CD4-positive, alpha-beta T cell (primary cell): ENCODE measurements around the gene GTSE1. TPM values are rescaled to one million over a fixed set of nuclear protein-coding genes. Genes with fewer than 3 reads are reported as not detected.

Source experiments
- ATAC-seq: fragments of 200-7000 bp; cut with Tn5 transposase; one replicate; pipeline ENCODE4 v1.10.0; 2022; ENCODE audit warnings: mild to moderate bottlenecking; ENCODE audit not compliant: poor library complexity
- CTCF ChIA-PET: fragments of 350-600 bp; sonication (Branson Sonifier 250); formaldehyde crosslinking; loops from one replicate; lab custom pipeline; 2021; ENCODE audit warnings: antibody characterized with exemption, inconsistent platforms; lab: Charles Lee
- POLR2A ChIA-PET: fragments of 350-600 bp; sonication (Branson Sonifier 250); formaldehyde crosslinking; loops from one replicate; lab custom pipeline; 2021; ENCODE audit warnings: antibody characterized with exemption, inconsistent platforms; lab: Charles Lee
- DNase-seq, 14 experiments: peaks; one replicate each; pipeline ENCODE4 v3.0.0-alpha.2; 2013 to 2020; ENCODE audit warnings: mixed read lengths in 2 of 14
- H3K27ac ChIP-seq, 2 donors: one replicate each; pipeline versions ENCODE4 v1.5.1 to v1.7.0; 2013; ENCODE audit warnings: low read length in 2 of 2, low read depth in 1 of 2, mild to moderate bottlenecking in 1 of 2
- H3K27me3 ChIP-seq, 2 experiments: 1 replicate in 1 of 2; 2 replicates in 1 of 2; pipeline versions ENCODE4 v1.6.1 to v1.7.0; 2013; ENCODE audit warnings: low read length in 2 of 2, control low read depth in 1 of 2, mild to moderate bottlenecking in 1 of 2, moderate library complexity in 1 of 2; ENCODE audit not compliant: insufficient read depth in 2 of 2, control insufficient read depth in 1 of 2
- H3K36me3 ChIP-seq: one replicate; pipeline ENCODE4 v1.6.1; 2013; ENCODE audit warnings: low read length, control low read depth; ENCODE audit not compliant: insufficient read depth
- H3K4me1 ChIP-seq: one replicate; pipeline ENCODE4 v1.6.1; 2013; ENCODE audit warnings: low read length, control low read depth; ENCODE audit not compliant: insufficient read depth
- H3K4me3 ChIP-seq: one replicate; pipeline ENCODE4 v1.5.1; 2013; ENCODE audit warnings: mild to moderate bottlenecking, low read length, moderate library complexity
- H3K9me3 ChIP-seq, 2 experiments: 1 replicate in 1 of 2; 2 replicates in 1 of 2; pipeline versions ENCODE4 v1.6.1 to v1.7.0; 2013; ENCODE audit warnings: low read length in 2 of 2, mild to moderate bottlenecking in 2 of 2, control low read depth in 1 of 2, moderate library complexity in 1 of 2; ENCODE audit not compliant: control insufficient read depth in 1 of 2, insufficient read depth in 1 of 2
- H3K27ac Mint-ChIP-seq: one replicate; pipeline ENCODE4 v1.8.0; 2020; ENCODE audit warnings: mixed read lengths
- H3K27me3 Mint-ChIP-seq: one replicate; pipeline ENCODE4 v1.8.0; 2021; ENCODE audit warnings: mixed read lengths
- H3K36me3 Mint-ChIP-seq: one replicate; pipeline ENCODE4 v1.8.0; 2021; ENCODE audit warnings: low read depth, mixed read lengths
- H3K4me1 Mint-ChIP-seq: one replicate; pipeline ENCODE4 v1.8.0; 2021; ENCODE audit warnings: low read depth, mixed read lengths
- H3K4me3 Mint-ChIP-seq: one replicate; pipeline ENCODE4 v1.8.0; 2020; ENCODE audit warnings: mild to moderate bottlenecking, mixed read lengths
- H3K9me3 Mint-ChIP-seq: one replicate; pipeline ENCODE4 v1.8.0; 2020; ENCODE audit warnings: mixed read lengths
- CTCF ChIP-seq: fragments of 200-600 bp; IDR thresholded peaks from one replicate; pipeline ENCODE4 v1.8.0; 2022; ENCODE audit warnings: antibody characterized with exemption, mild to moderate bottlenecking
- intact Hi-C, 2 experiments: fragments of 100-400 bp; cut with DNase I in 1 of 2; cut with micrococcal nuclease in 1 of 2; formaldehyde crosslinking; loops; one replicate each; pipeline versions ENCODE4 v1.15.1 to v1.9.0; 2023 to 2025; cut with DNase I, micrococcal nuclease
- total RNA-seq, 174 experiments: library from RNA in 2 of 174; stranded (reverse) in 2 of 174; gene quantifications; one replicate each; pipeline ENCODE4 v1.2.3 and lab custom pipeline; 2021 to 2026

The GTSE1 gene
- total RNA-seq, 2 experiments from 2014 or later: 0.14 to 0.89 TPM

GRCh38 chr22:46286941-46287872 lies 9.5 kb upstream of the GTSE1 start:
- no peaks in the 10 kb centered on the region for H3K9me3 Mint-ChIP-seq
- ATAC-seq (no peak), DNase-seq (no peak)
- peaks cover 9% of the 10 kb centered on the region for H3K36me3 Mint-ChIP-seq
- CTCF ChIA-PET: no interaction called here
- H3K4me1 ChIP-seq: peaks cover 20% of the 10 kb centered on the region
- no peaks in the 10 kb centered on the region for H3K27me3 ChIP-seq
- POLR2A ChIA-PET: interaction anchor here (0.7 kb wide), 1 partner anchor 9 kb away, joined by 3 read pairs; no protein-coding TSS in a partner anchor
- H3K27ac Mint-ChIP-seq: no peak overlapping the region
- peaks cover 7% of the 10 kb centered on the region for H3K36me3 ChIP-seq
- H3K27ac ChIP-seq: no peak overlapping the region
- intact Hi-C loops: no loop called here
- no peak overlapping the region for H3K4me3 ChIP-seq
- no peaks in the 10 kb centered on the region for H3K27me3 Mint-ChIP-seq
- TF ChIP-seq CTCF: no peak
- H3K4me1 Mint-ChIP-seq: peaks cover 6% of the 10 kb centered on the region
- H3K4me3 Mint-ChIP-seq: no peak overlapping the region
- peaks cover 0 to 9% of the 10 kb centered on the region in 2 experiments for H3K9me3 ChIP-seq

- DNase-seq (peak in 3 of 14 experiments; percentile 25 to 73 (median 40)), ATAC-seq (no peak)
- Histone ChIP-seq H3K4me1 (peaks cover 20% of the 10 kb centered on the region), H3K4me3 (peak overlapping the region; percentile 3), H3K27ac (peak overlapping the region in 1 of 2 donors; percentile 29), H3K36me3 (peaks cover 6% of the 10 kb centered on the region), H3K9me3 (peaks cover 0 to 9% of the 10 kb centered on the region in 2 experiments), H3K27me3 (no peaks in the 10 kb centered on the region)
- H3K4me3 Mint-ChIP-seq: no peak overlapping the region
- no peaks in the 10 kb centered on the region for H3K9me3 Mint-ChIP-seq
- no peaks in the 10 kb centered on the region for H3K27me3 Mint-ChIP-seq
- TF ChIP-seq CTCF: no peak
- peaks cover 8% of the 10 kb centered on the region for H3K36me3 Mint-ChIP-seq
- ChIA-PET POLR2A (interaction anchor here (0.9 kb wide), 1 partner anchor 38 kb away, joined by 3 read pairs; the partner anchor contains the start of gene CDPF1), CTCF (no interaction called here)
- no peak overlapping the region for H3K27ac Mint-ChIP-seq
- intact Hi-C loops: no loop called here
- peaks cover 9% of the 10 kb centered on the region for H3K4me1 Mint-ChIP-seq
Observed at GRCh38 chr22:46287873-46288751, 8.6 kb upstream of the GTSE1 start.

GRCh38 chr22:46288846-46289243 lies 7.8 kb upstream of the GTSE1 start:
- no peak overlapping the region for H3K4me3 ChIP-seq
- intact Hi-C loops: no loop called here
- peaks cover 5% of the 10 kb centered on the region for H3K36me3 ChIP-seq
- no peak overlapping the region for H3K27ac ChIP-seq
- DNase-seq (no peak), ATAC-seq (no peak)
- Mint-ChIP-seq H3K36me3 (peaks cover 7% of the 10 kb centered on the region), H3K9me3 (no peaks in the 10 kb centered on the region), H3K4me1 (peaks cover 10% of the 10 kb centered on the region), H3K27ac (no peak overlapping the region), H3K27me3 (no peaks in the 10 kb centered on the region), H3K4me3 (no peak overlapping the region)
- no peaks in the 10 kb centered on the region for H3K27me3 ChIP-seq
- POLR2A ChIA-PET: interaction anchor here (0.9 kb wide), 1 partner anchor 39 kb away, joined by 3 read pairs; the partner anchor contains the start of gene CDPF1
- H3K4me1 ChIP-seq: peaks cover 20% of the 10 kb centered on the region
- no peak for TF ChIP-seq CTCF
- CTCF ChIA-PET: no interaction called here
- peaks cover 0 to 9% of the 10 kb centered on the region in 2 experiments for H3K9me3 ChIP-seq
